NCI-H1105 (cell line): Measurements from ENCODE around the gene ASB3.
"Not testable (repeated sequence)": the region's sequence is repeated elsewhere in the genome, so short reads cannot be mapped to it uniquely, and the experiment has no call there.

Experiments used
- DNase-seq: peaks from one replicate; lab custom pipeline; 2025; lab: John Stamatoyannopoulos, UW

The ASB3 gene

GRCh38 chr2:53740170-53740569 lies 46.6 kb downstream of the ASB3 start:
- no peak for DNase-seq

GRCh38 chr2:53739032-53739431 lies 47.7 kb downstream of the ASB3 start:
- DNase-seq, result no peak

GRCh38 chr2:53737091-53737490 lies 49.7 kb downstream of the ASB3 start:
- no peak for DNase-seq

GRCh38 chr2:53729143-53729762 lies 57.5 kb downstream of the ASB3 start:
- no peak for DNase-seq

- DNase-seq, result no peak
Measured at GRCh38 chr2:53727921-53728320, 58.8 kb downstream of the ASB3 start.

GRCh38 chr2:53725662-53726061 lies 61.1 kb downstream of the ASB3 start:
- DNase-seq, result no peak

GRCh38 chr2:53724536-53724935 lies 62.2 kb downstream of the ASB3 start:
- DNase-seq, result no peak

GRCh38 chr2:53720944-53721343 lies 65.8 kb downstream of the ASB3 start:
- not testable (repeated sequence) for DNase-seq

GRCh38 chr2:53715568-53715967 lies 71.2 kb downstream of the ASB3 start:
- no peak for DNase-seq

GRCh38 chr2:53711271-53711780 lies 75.4 kb downstream of the ASB3 start:
- no peak for DNase-seq

- no peak for DNase-seq
Measured at GRCh38 chr2:53708988-53709387, 77.8 kb downstream of the ASB3 start.

GRCh38 chr2:53701221-53701620 lies 85.5 kb downstream of the ASB3 start:
- no peak for DNase-seq

- DNase-seq, result no peak
Measured at GRCh38 chr2:53697686-53698085, 89.1 kb downstream of the ASB3 start.

- no peak for DNase-seq
Measured at GRCh38 chr2:53697092-53697491, 89.7 kb downstream of the ASB3 start.

- no peak for DNase-seq
Measured at GRCh38 chr2:53695575-53695974, 91.2 kb downstream of the ASB3 start.

- DNase-seq, result no peak
Measured at GRCh38 chr2:53694096-53694771, 92.5 kb downstream of the ASB3 start.

- DNase-seq, result no peak
Measured at GRCh38 chr2:53690876-53691275, 95.9 kb downstream of the ASB3 start.

- no peak for DNase-seq
Measured at GRCh38 chr2:53672881-53673522, 113.8 kb downstream of the ASB3 start.

GRCh38 chr2:53670331-53670730 lies 116.4 kb downstream of the ASB3 start:
- no peak for DNase-seq

- no peak for DNase-seq
Measured at GRCh38 chr2:53668624-53669026, 118.1 kb downstream of the ASB3 start.

GRCh38 chr2:53667130-53667529 lies 119.6 kb downstream of the ASB3 start:
- not testable (repeated sequence) for DNase-seq

GRCh38 chr2:53660886-53661285 lies 125.9 kb downstream of the ASB3 start:
- no peak for DNase-seq

GRCh38 chr2:53658474-53658873 lies 128.3 kb downstream of the ASB3 start:
- DNase-seq, result not testable (repeated sequence)
